ENCODE measurements around the gene LRRN2.

GRCh38 chr1:204650911-204651570, 34.5 kb downstream of the LRRN2 start:
- no peak for TF ChIP-seq CTCF (IDR thresholded peaks at IDR 0.05; ENCODE audit: insufficient read depth, low read depth, low read length)
- no peak for TF ChIP-seq EZH2 (IDR thresholded peaks at IDR 0.05; ENCODE audit: insufficient read depth, low read length)

All from astrocyte (in vitro differentiated cells and primary cell).